B cell (primary cell): ENCODE data around the gene PLPP2.

ENCODE experiments used
- CTCF ChIP-seq: fragments of 200-600 bp; IDR thresholded peaks from one replicate; pipeline ENCODE4 v1.8.0; 2022; ENCODE audit warnings: antibody characterized with exemption, mild to moderate bottlenecking
- EZH2 ChIP-seq: IDR thresholded peaks from 2 replicates; pipeline ENCODE4 v1.6.1; 2012; ENCODE audit warnings: borderline replicate concordance, low read depth, mild to moderate bottlenecking, moderate library complexity, low read length; ENCODE audit not compliant: insufficient read depth, poor library complexity, severe bottlenecking

GRCh38 chr19:281992-282391, 9.2 kb downstream of the PLPP2 start:
- TF ChIP-seq EZH2 = no peak
- no peak for TF ChIP-seq CTCF
